Measurements from ENCODE around the gene HSD17B1.
"Not testable (repeated sequence)": the region's sequence is repeated elsewhere in the genome, so short reads cannot be mapped to it uniquely, and the experiment has no call there.

HSD17B1 gene

GRCh38 chr17:42548070-42548837 is 4.5 kb upstream of the HSD17B1 start:
- peak; percentile 71 for DNase-seq

- no peak for DNase-seq
Measured at GRCh38 chr17:42548993-42549755, 3.5 kb upstream of the HSD17B1 start.

- DNase-seq, result no peak
Measured at GRCh38 chr17:42553161-42553818, 567 bp downstream of the HSD17B1 start.

GRCh38 chr17:42553866-42554249 is 1.1 kb downstream of the HSD17B1 start:
- peak; percentile 48 for DNase-seq

GRCh38 chr17:42554250-42555121 is 1.8 kb downstream of the HSD17B1 start:
- peak; percentile 94 for DNase-seq

GRCh38 chr17:42555122-42555622 is 2.4 kb downstream of the HSD17B1 start:
- DNase-seq, result no peak

- not testable (repeated sequence) for DNase-seq
Measured at GRCh38 chr17:42555961-42556617, 3.4 kb downstream of the HSD17B1 start.

- DNase-seq, result no peak
Measured at GRCh38 chr17:42559075-42559474, 6.4 kb downstream of the HSD17B1 start.

GRCh38 chr17:42560246-42560645 is 7.5 kb downstream of the HSD17B1 start:
- DNase-seq, result no peak

GRCh38 chr17:42561897-42562387 is 9.2 kb downstream of the HSD17B1 start, which contains the start of gene COASY:
TSS of gene COASY (plus strand) at chr17:42562148. CDS start at chr17:42562623, 475 bp downstream.
- peak; percentile 98 for DNase-seq

GRCh38 chr17:42562388-42563142 is 9.8 kb downstream of the HSD17B1 start:
- no peak for DNase-seq

- DNase-seq, result no peak
Measured at GRCh38 chr17:42563143-42563509, 10.4 kb downstream of the HSD17B1 start.

- DNase-seq, result no peak
Measured at GRCh38 chr17:42563543-42563942, 10.8 kb downstream of the HSD17B1 start.

GRCh38 chr17:42563950-42564349 is 11.2 kb downstream of the HSD17B1 start:
- no peak for DNase-seq

- no peak for DNase-seq
Measured at GRCh38 chr17:42564815-42565522, 12.2 kb downstream of the HSD17B1 start.

- DNase-seq, result no peak
Measured at GRCh38 chr17:42565523-42566214, 12.9 kb downstream of the HSD17B1 start.

- no peak for DNase-seq
Measured at GRCh38 chr17:42566215-42566882, 13.6 kb downstream of the HSD17B1 start.

- peak; percentile 97 for DNase-seq
Measured at GRCh38 chr17:42566883-42567573, 14.3 kb downstream of the HSD17B1 start, which contains the start of gene MLX. TSS of gene MLX (plus strand) at chr17:42567100. CDS start at chr17:42567125, 25 bp downstream.
